ENCODE measurements around the gene TLR1.

DNA sequence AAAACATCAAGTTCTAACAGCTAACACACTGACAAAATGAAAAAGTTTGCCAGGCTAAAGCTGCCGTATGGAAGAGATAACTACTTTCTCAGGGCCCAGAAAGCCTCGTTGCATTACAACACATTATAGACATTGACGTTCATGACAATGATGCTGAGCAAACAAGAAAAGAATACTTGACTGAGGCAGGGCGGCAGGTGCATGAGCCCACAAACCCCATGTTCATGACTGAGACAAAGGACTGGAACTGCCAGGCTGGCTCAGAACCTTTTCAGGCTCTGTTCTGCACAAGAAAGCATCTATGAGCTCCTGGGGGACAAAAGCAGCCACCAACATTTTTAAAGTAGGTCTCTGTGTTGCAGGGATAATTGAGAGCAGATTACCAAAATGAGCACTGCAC is 38.4 kb upstream of the TLR1 start:
- TF ChIP-seq, protein P1, sequence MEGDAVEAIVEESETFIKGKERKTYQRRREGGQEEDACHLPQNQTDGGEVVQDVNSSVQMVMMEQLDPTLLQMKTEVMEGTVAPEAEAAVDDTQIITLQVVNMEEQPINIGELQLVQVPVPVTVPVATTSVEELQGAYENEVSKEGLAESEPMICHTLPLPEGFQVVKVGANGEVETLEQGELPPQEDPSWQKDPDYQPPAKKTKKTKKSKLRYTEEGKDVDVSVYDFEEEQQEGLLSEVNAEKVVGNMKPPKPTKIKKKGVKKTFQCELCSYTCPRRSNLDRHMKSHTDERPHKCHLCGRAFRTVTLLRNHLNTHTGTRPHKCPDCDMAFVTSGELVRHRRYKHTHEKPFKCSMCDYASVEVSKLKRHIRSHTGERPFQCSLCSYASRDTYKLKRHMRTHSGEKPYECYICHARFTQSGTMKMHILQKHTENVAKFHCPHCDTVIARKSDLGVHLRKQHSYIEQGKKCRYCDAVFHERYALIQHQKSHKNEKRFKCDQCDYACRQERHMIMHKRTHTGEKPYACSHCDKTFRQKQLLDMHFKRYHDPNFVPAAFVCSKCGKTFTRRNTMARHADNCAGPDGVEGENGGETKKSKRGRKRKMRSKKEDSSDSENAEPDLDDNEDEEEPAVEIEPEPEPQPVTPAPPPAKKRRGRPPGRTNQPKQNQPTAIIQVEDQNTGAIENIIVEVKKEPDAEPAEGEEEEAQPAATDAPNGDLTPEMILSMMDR (IDR thresholded peaks at IDR 0.05; ENCODE audit: insufficient read depth, low read length) = no peak
- no peak for TF ChIP-seq POLR2AphosphoS5 (IDR thresholded peaks at IDR 0.05; ENCODE audit: low read depth)
